Activated T-helper 2 cell treated with anti-CD3 and anti-CD28 coated beads, Interferon-gamma antibody, Interleukin-2, Interleukin-4, amounts not matched to agents 10 μg/mL and 5 μg/mL and 100 μg/mL, durations not matched to agents 14 hours and 24 hours and 36 hours (primary cell): ENCODE data around the gene ABCF3. TPM values are rescaled to one million over a fixed set of nuclear protein-coding genes. Genes with fewer than 3 reads are reported as not detected.
"Not testable (repeated sequence)": the region's sequence is repeated elsewhere in the genome, so short reads cannot be mapped to it uniquely, and the experiment has no call there.

Experiments used
- DNase-seq: peaks from one replicate; pipeline ENCODE4 v3.0.0; 2021; ENCODE audit warnings: low spot score
- H3K27ac Mint-ChIP-seq: one replicate; pipeline ENCODE4 v1.8.0; 2021; ENCODE audit warnings: mixed read lengths
- H3K27me3 Mint-ChIP-seq: one replicate; pipeline ENCODE4 v1.8.0; 2021; ENCODE audit warnings: low read depth, mixed read lengths
- H3K36me3 Mint-ChIP-seq: one replicate; pipeline ENCODE4 v1.8.0; 2021; ENCODE audit warnings: low read depth, mixed read lengths
- H3K4me1 Mint-ChIP-seq: one replicate; pipeline ENCODE4 v1.8.0; 2021; ENCODE audit warnings: low read depth, mixed read lengths
- H3K4me3 Mint-ChIP-seq: one replicate; pipeline ENCODE4 v1.8.0; 2021; ENCODE audit warnings: low read depth, mild to moderate bottlenecking, moderate library complexity, mixed read lengths
- H3K9me3 Mint-ChIP-seq: one replicate; pipeline ENCODE4 v1.8.0; 2021; ENCODE audit warnings: mixed read lengths
- intact Hi-C: fragments of 100-400 bp; cut with micrococcal nuclease; formaldehyde crosslinking; loops from one replicate; pipeline ENCODE4 v1.15.1; 2023
- total RNA-seq: library from RNA; stranded (reverse); gene quantifications from 2 replicates; pipeline ENCODE4 v1.2.3, GENCODE V29; 2022

Gene ABCF3
- total RNA-seq, 1 donor from 2014 or later: 68.2 TPM

- H3K9me3 Mint-ChIP-seq: no peaks in the 10 kb centered on the region
- H3K36me3 Mint-ChIP-seq: peaks cover 8% of the 10 kb centered on the region
These were observed 30.1 kb upstream of the ABCF3 start for GRCh38 chr3:184155644-184156521.

GRCh38 chr3:184156522-184156955, 29.5 kb upstream of the ABCF3 start:
- peak overlapping the region; percentile 96 for H3K4me3 Mint-ChIP-seq
- no peaks in the 10 kb centered on the region for H3K9me3 Mint-ChIP-seq
- H3K27me3 Mint-ChIP-seq: no peaks in the 10 kb centered on the region
- H3K4me1 Mint-ChIP-seq: peaks cover 20% of the 10 kb centered on the region
- peaks cover 11% of the 10 kb centered on the region for H3K36me3 Mint-ChIP-seq
- peak overlapping the region; percentile 31 for H3K27ac Mint-ChIP-seq
- no peak for DNase-seq
- intact Hi-C loops: loop anchor here (1.0 kb wide), 1 partner anchor 21 kb away; the partner anchor contains the start of gene EIF2B5

More at GRCh38 chr3:184155644-184156521, 30.1 kb upstream of the ABCF3 start:
- DNase-seq: peak; percentile 39
- intact Hi-C loops: loop anchor here (1.0 kb wide), 4 partner anchors 18 to 143 kb away; partner anchors contain the start of genes ABCF3, AP2M1, EIF2B5 and PSMD2
- H3K27me3 Mint-ChIP-seq: no peaks in the 10 kb centered on the region
- peak overlapping the region; percentile 96 for H3K4me3 Mint-ChIP-seq
- peak overlapping the region; percentile 79 for H3K27ac Mint-ChIP-seq
- peaks cover 20% of the 10 kb centered on the region for H3K4me1 Mint-ChIP-seq

- Mint-ChIP-seq H3K4me3 (peak overlapping the region; percentile 96), H3K4me1 (peaks cover 20% of the 10 kb centered on the region), H3K27ac (peak overlapping the region; percentile 31), H3K27me3 (no peaks in the 10 kb centered on the region), H3K9me3 (no peaks in the 10 kb centered on the region), H3K36me3 (peaks cover 13% of the 10 kb centered on the region)
- intact Hi-C loops: no loop called here
- DNase-seq: no peak
These were observed 28.8 kb upstream of the ABCF3 start for GRCh38 chr3:184157206-184157605.

GRCh38 chr3:184158404-184158803, 27.6 kb upstream of the ABCF3 start:
- Mint-ChIP-seq H3K9me3 (no peaks in the 10 kb centered on the region), H3K4me3 (no peak overlapping the region), H3K27me3 (no peaks in the 10 kb centered on the region), H3K27ac (no peak overlapping the region), H3K36me3 (peaks cover 13% of the 10 kb centered on the region), H3K4me1 (peaks cover 20% of the 10 kb centered on the region)
- intact Hi-C loops: no loop called here
- no peak for DNase-seq

GRCh38 chr3:184160456-184160855, 25.5 kb upstream of the ABCF3 start:
- Mint-ChIP-seq H3K4me3 (no peak overlapping the region), H3K27me3 (no peaks in the 10 kb centered on the region), H3K27ac (no peak overlapping the region), H3K36me3 (peaks cover 29% of the 10 kb centered on the region), H3K9me3 (no peaks in the 10 kb centered on the region), H3K4me1 (peaks cover 23% of the 10 kb centered on the region)
- intact Hi-C loops: no loop called here
- DNase-seq: no peak

GRCh38 chr3:184162571-184163070, 23.4 kb upstream of the ABCF3 start:
- H3K27ac Mint-ChIP-seq, H3K27me3 Mint-ChIP-seq, H3K4me3 Mint-ChIP-seq, intact Hi-C loops, H3K9me3 Mint-ChIP-seq, DNase-seq: not testable (repeated sequence)
- H3K4me1 Mint-ChIP-seq: peaks cover 13% of the 10 kb centered on the region
- H3K36me3 Mint-ChIP-seq: peaks cover 44% of the 10 kb centered on the region

- Mint-ChIP-seq H3K9me3 (no peaks in the 10 kb centered on the region), H3K27me3 (no peaks in the 10 kb centered on the region), H3K27ac (no peak overlapping the region), H3K4me1 (peaks cover 8% of the 10 kb centered on the region), H3K4me3 (no peak overlapping the region), H3K36me3 (peaks cover 41% of the 10 kb centered on the region)
- no peak for DNase-seq
- intact Hi-C loops: no loop called here
These were observed 21.2 kb upstream of the ABCF3 start for GRCh38 chr3:184164648-184165330.

GRCh38 chr3:184165543-184165942, 20.5 kb upstream of the ABCF3 start:
- DNase-seq: no peak
- Mint-ChIP-seq H3K27ac (no peak overlapping the region), H3K4me1 (peaks cover 3% of the 10 kb centered on the region), H3K9me3 (no peaks in the 10 kb centered on the region), H3K36me3 (peaks cover 37% of the 10 kb centered on the region), H3K4me3 (no peak overlapping the region), H3K27me3 (no peaks in the 10 kb centered on the region)
- intact Hi-C loops: no loop called here

GRCh38 chr3:184166671-184167070, 19.3 kb upstream of the ABCF3 start:
- intact Hi-C loops: no loop called here
- no peak for DNase-seq
- H3K27me3 Mint-ChIP-seq: no peaks in the 10 kb centered on the region
- H3K36me3 Mint-ChIP-seq: peaks cover 42% of the 10 kb centered on the region
- no peak overlapping the region for H3K4me3 Mint-ChIP-seq
- no peak overlapping the region for H3K27ac Mint-ChIP-seq
- H3K9me3 Mint-ChIP-seq: no peaks in the 10 kb centered on the region
- peaks cover 3% of the 10 kb centered on the region for H3K4me1 Mint-ChIP-seq

GRCh38 chr3:184167786-184168185, 18.2 kb upstream of the ABCF3 start:
- Mint-ChIP-seq H3K4me1 (peaks cover 3% of the 10 kb centered on the region), H3K27ac (no peak overlapping the region), H3K27me3 (no peaks in the 10 kb centered on the region), H3K4me3 (no peak overlapping the region), H3K9me3 (no peaks in the 10 kb centered on the region), H3K36me3 (peaks cover 45% of the 10 kb centered on the region)
- DNase-seq: no peak
- intact Hi-C loops: no loop called here

GRCh38 chr3:184168363-184169120, 17.5 kb upstream of the ABCF3 start:
- intact Hi-C loops: no loop called here
- Mint-ChIP-seq H3K9me3 (no peaks in the 10 kb centered on the region), H3K36me3 (peaks cover 45% of the 10 kb centered on the region), H3K4me3 (no peak overlapping the region), H3K27me3 (no peaks in the 10 kb centered on the region), H3K27ac (no peak overlapping the region), H3K4me1 (peaks cover 3% of the 10 kb centered on the region)
- no peak for DNase-seq
